Gastroesophageal sphincter (tissue), 3 donors: ENCODE data around the gene CCSER1.

ENCODE experiments used
- CTCF ChIP-seq, 4 experiments: fragments of 200-600 bp in 2 of 4; fragments of 450-650 bp in 2 of 4; sonication (generic) in 1 of 4; IDR thresholded peaks; one replicate each; pipeline ENCODE4 v1.5.1; 2017 to 2019; ENCODE audit warnings: antibody characterized with exemption in 4 of 4, mild to moderate bottlenecking in 2 of 4, moderate library complexity in 2 of 4
- POLR2A ChIP-seq, 2 donors: fragments of 450-650 bp; IDR thresholded peaks; one replicate each; pipeline ENCODE4 v1.6.1; 2017; ENCODE audit warnings: antibody characterized with exemption in 2 of 2, mild to moderate bottlenecking in 2 of 2, moderate library complexity in 1 of 2

DNA sequence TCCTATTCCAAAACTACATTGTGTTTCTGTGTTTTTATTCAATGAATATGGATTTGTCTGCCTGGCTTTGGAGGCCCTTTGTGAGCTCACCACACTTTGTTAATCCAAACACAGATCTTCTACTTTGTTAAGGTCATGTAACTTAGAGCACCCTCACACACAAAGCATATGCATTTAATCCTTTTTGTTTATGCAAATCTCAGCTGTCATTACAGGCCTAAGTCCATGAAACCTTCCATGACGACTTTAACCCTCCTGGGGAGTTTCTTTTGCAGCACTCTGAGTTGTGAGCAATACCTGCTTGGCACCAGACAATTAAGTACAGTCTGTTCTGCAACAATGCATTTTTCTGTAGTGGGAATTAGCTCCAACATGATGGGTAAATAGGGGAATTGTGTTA is 14.9 kb downstream of the CCSER1 start:
- TF ChIP-seq POLR2A (IDR thresholded peaks at IDR 0.05) (no peak), CTCF (IDR thresholded peaks at IDR 0.05) (no peak)
